ENCODE measurements around the gene GOLGA1. TPM values are rescaled to one million over a fixed set of nuclear protein-coding genes. Genes with fewer than 3 reads are reported as not detected.

The GOLGA1 gene
- polyA plus RNA-seq, 3 donors, result 3.1 to 15.7 (median 8.0) TPM

GRCh38 chr9:124860582-124861341 lies 80.1 kb downstream of the GOLGA1 start:
- H3K27me3 Mint-ChIP-seq (ENCODE audit: low read depth in 3 of 3), result peaks cover 0 to 2% (median 0%) of the 10 kb centered on the region in 3 donors
- H3K9me3 Mint-ChIP-seq, result no peaks in the 10 kb centered on the region
- Histone ChIP-seq H4K20me1 (ENCODE audit: insufficient read depth, low read length) (peaks cover 55% of the 10 kb centered on the region), H3K4me2 (replicated peaks; ENCODE audit: extremely low read depth, low read length, poor library complexity, severe bottlenecking) (peak overlapping the region; percentile 75), H3K4me1 (ENCODE audit: control insufficient read depth in 1 of 2, insufficient read depth in 2 of 2, low read length in 2 of 2) (peaks cover 26 to 30% of the 10 kb centered on the region in 2 donors), H3K27ac (ENCODE audit: low read depth in 1 of 2, low read length in 2 of 2) (peak overlapping the region; percentile 90 to 91), H3K79me2 (ENCODE audit: insufficient read depth, low read length) (peaks cover 30% of the 10 kb centered on the region), H3K9me3 (replicated peaks in 1 of 2; ENCODE audit: control insufficient read depth in 1 of 2, insufficient read depth in 1 of 2, low read length in 2 of 2) (no peaks in the 10 kb centered on the region), H3K36me3 (replicated peaks in 1 of 2; ENCODE audit: control insufficient read depth in 1 of 2, insufficient read depth in 2 of 2, low read length in 2 of 2) (peaks cover 38 to 44% of the 10 kb centered on the region in 2 donors), H3K4me3 (replicated peaks in 1 of 3; ENCODE audit: low read depth in 2 of 3, low read length in 3 of 3) (peak overlapping the region; percentile 79 to 90 (median 83)), H3K27me3 (ENCODE audit: control insufficient read depth in 2 of 2, insufficient read depth in 2 of 2, low read length in 2 of 2) (no peaks in the 10 kb centered on the region), H2AFZ (ENCODE audit: insufficient read depth, low read depth, low read length, poor library complexity, severe bottlenecking) (peak overlapping the region; percentile 80), H3K9ac (ENCODE audit: insufficient read depth, low read length, poor library complexity, severe bottlenecking) (peak overlapping the region; percentile 92)
- WGBS (ENCODE audit: insufficient coverage), result 11% methylated on average over 9 of the region's 12 CpGs
- intact Hi-C loops (cut with micrococcal nuclease), result loop anchor here (5.0 to 10.0 kb wide), 2 partner anchors 82 to 284 kb away; partner anchors contain the start of genes GOLGA1 (in 2 of the 2) and SCAI (in 1 of the 2)
- H3K4me3 Mint-ChIP-seq, result peak overlapping the region; percentile 86 to 93
- peak overlapping the region in 6 of 7 donors; percentile 84 to 96 (median 92) for H3K27ac Mint-ChIP-seq
- H3K4me1 Mint-ChIP-seq, result peaks cover 34% of the 10 kb centered on the region
- TF ChIP-seq CTCF (IDR thresholded peaks at IDR 0.05), result no peak
- H3K36me3 Mint-ChIP-seq, result peaks cover 36 to 40% of the 10 kb centered on the region in 2 donors
- DNase-seq, result no peak

- Mint-ChIP-seq H3K9me3 (no peaks in the 10 kb centered on the region), H3K36me3 (peaks cover 36 to 40% of the 10 kb centered on the region in 2 donors), H3K4me1 (peaks cover 34% of the 10 kb centered on the region), H3K27ac (peak overlapping the region in 5 of 7 donors; percentile 43 to 96 (median 85)), H3K27me3 (ENCODE audit: low read depth in 3 of 3) (peaks cover 0 to 2% (median 0%) of the 10 kb centered on the region in 3 donors), H3K4me3 (peak overlapping the region; percentile 86 to 93)
- H3K27me3 ChIP-seq (ENCODE audit: control insufficient read depth in 2 of 2, insufficient read depth in 2 of 2, low read length in 2 of 2), result no peaks in the 10 kb centered on the region
- no peaks in the 10 kb centered on the region for H3K9me3 ChIP-seq (replicated peaks in 1 of 2; ENCODE audit: control insufficient read depth in 1 of 2, insufficient read depth in 1 of 2, low read length in 2 of 2)
- H3K4me2 ChIP-seq (replicated peaks; ENCODE audit: extremely low read depth, low read length, poor library complexity, severe bottlenecking), result peak overlapping the region; percentile 75
- DNase-seq, result no peak
- peak overlapping the region in 1 of 2 donors; percentile 90 for H3K27ac ChIP-seq (ENCODE audit: low read depth in 1 of 2, low read length in 2 of 2)
- intact Hi-C loops (cut with micrococcal nuclease), result loop anchor here (5.0 to 10.0 kb wide), 2 partner anchors 82 to 285 kb away; partner anchors contain the start of genes GOLGA1 (in 2 of the 2) and SCAI (in 1 of the 2)
- peak overlapping the region in 1 of 3 experiments; percentile 79 for H3K4me3 ChIP-seq (replicated peaks in 1 of 3; ENCODE audit: low read depth in 2 of 3, low read length in 3 of 3)
- no peak overlapping the region for H2AFZ ChIP-seq (ENCODE audit: insufficient read depth, low read depth, low read length, poor library complexity, severe bottlenecking)
- H3K36me3 ChIP-seq (replicated peaks in 1 of 2; ENCODE audit: control insufficient read depth in 1 of 2, insufficient read depth in 2 of 2, low read length in 2 of 2), result peaks cover 38 to 44% of the 10 kb centered on the region in 2 donors
- no peak for TF ChIP-seq CTCF (IDR thresholded peaks at IDR 0.05)
- peaks cover 26 to 30% of the 10 kb centered on the region in 2 donors for H3K4me1 ChIP-seq (ENCODE audit: control insufficient read depth in 1 of 2, insufficient read depth in 2 of 2, low read length in 2 of 2)
- H3K79me2 ChIP-seq (ENCODE audit: insufficient read depth, low read length), result peaks cover 30% of the 10 kb centered on the region
- WGBS (ENCODE audit: insufficient coverage), result 40% methylated on average over 2 of the region's 10 CpGs
- peak overlapping the region; percentile 92 for H3K9ac ChIP-seq (ENCODE audit: insufficient read depth, low read length, poor library complexity, severe bottlenecking)
- H4K20me1 ChIP-seq (ENCODE audit: insufficient read depth, low read length), result peaks cover 55% of the 10 kb centered on the region
These were observed 80.9 kb downstream of the GOLGA1 start for GRCh38 chr9:124859803-124860581.
